ENCODE data around the gene POMT2.

DNA sequence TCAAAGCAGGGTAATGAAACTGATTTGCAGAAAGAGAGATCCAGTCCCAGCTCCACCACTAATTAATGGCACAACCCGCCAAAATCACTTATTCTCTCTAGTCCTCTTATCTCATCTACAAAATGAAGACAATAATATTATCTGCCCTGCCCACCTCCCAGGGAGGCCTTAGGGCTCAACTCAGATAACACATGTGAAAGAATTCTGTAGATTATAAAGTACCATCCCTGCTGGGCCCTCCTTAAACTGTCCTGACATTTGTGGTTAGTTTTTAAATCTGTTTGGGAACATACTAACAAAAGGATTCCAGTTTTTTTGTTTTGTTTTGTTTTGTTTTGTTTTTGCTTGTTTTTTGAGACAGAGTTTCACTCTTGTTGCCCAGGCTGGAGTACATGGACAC, 7.3 kb downstream of the POMT2 start:
- TF ChIP-seq, protein P1, sequence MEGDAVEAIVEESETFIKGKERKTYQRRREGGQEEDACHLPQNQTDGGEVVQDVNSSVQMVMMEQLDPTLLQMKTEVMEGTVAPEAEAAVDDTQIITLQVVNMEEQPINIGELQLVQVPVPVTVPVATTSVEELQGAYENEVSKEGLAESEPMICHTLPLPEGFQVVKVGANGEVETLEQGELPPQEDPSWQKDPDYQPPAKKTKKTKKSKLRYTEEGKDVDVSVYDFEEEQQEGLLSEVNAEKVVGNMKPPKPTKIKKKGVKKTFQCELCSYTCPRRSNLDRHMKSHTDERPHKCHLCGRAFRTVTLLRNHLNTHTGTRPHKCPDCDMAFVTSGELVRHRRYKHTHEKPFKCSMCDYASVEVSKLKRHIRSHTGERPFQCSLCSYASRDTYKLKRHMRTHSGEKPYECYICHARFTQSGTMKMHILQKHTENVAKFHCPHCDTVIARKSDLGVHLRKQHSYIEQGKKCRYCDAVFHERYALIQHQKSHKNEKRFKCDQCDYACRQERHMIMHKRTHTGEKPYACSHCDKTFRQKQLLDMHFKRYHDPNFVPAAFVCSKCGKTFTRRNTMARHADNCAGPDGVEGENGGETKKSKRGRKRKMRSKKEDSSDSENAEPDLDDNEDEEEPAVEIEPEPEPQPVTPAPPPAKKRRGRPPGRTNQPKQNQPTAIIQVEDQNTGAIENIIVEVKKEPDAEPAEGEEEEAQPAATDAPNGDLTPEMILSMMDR (IDR thresholded peaks at IDR 0.05) = no peak
- TF ChIP-seq POLR2A (IDR thresholded peaks at IDR 0.05) = no peak
- no peak for TF ChIP-seq EP300 (IDR thresholded peaks at IDR 0.05)
